ENCODE results near the gene CTNS.

Gene CTNS

DNA sequence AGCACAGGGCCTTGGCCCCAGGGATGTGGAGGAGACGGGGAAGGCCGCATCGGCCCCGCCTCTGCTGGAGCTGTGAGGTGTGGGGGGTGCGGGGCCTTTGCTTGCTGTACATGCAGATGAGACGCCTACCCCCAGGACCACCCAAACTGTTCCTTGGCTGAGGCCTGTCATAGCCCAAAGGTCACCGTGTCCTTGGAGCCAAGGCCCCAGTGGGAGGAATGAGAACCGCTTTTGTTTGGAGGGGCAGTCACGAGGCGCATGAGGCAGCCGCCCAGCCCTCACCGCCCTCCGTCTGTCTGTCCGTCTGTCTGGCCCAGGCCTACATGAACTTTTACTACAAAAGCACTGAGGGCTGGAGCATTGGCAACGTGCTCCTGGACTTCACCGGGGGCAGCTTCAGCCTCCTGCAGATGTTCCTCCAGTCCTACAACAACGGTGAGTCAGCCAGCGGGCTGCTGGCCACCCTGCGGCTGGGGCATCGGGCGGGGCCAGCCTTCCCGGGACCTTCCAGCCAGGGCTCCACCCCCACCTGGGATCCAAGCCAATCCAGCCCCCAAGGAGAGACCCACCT, 23.1 kb downstream of the CTNS start:
- no peak for DNase-seq (ENCODE audit: low read depth)

DNA sequence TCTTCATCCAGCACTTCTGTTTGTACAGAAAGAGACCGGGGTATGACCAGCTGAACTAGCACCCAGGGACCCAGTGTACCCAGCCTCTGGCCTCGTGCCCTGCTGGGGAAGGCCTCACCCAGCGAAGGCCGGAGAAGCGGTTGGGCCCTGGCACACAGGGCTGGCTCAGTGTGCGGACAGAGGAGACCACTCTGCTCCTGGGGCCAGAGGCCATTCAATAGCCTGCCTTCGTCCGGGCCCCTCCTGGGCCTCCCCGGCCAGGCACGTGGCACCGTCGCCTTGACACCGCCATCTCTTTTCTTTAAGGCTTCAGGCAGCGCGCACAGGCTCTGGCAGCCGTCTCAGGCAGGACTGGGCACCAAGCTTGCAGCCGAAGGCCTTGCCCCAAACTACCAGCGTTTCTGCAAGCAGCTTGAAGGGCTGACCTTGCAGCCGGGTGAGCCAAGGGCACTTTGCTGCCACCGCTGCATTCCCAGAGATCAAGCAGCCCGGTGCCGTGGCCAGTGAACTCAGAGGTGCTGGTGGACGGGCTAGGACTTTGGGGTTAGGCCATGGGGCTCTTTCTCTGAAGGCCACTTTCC, 23.8 kb downstream of the CTNS start:
- no peak for DNase-seq (ENCODE audit: low read depth)

DNA sequence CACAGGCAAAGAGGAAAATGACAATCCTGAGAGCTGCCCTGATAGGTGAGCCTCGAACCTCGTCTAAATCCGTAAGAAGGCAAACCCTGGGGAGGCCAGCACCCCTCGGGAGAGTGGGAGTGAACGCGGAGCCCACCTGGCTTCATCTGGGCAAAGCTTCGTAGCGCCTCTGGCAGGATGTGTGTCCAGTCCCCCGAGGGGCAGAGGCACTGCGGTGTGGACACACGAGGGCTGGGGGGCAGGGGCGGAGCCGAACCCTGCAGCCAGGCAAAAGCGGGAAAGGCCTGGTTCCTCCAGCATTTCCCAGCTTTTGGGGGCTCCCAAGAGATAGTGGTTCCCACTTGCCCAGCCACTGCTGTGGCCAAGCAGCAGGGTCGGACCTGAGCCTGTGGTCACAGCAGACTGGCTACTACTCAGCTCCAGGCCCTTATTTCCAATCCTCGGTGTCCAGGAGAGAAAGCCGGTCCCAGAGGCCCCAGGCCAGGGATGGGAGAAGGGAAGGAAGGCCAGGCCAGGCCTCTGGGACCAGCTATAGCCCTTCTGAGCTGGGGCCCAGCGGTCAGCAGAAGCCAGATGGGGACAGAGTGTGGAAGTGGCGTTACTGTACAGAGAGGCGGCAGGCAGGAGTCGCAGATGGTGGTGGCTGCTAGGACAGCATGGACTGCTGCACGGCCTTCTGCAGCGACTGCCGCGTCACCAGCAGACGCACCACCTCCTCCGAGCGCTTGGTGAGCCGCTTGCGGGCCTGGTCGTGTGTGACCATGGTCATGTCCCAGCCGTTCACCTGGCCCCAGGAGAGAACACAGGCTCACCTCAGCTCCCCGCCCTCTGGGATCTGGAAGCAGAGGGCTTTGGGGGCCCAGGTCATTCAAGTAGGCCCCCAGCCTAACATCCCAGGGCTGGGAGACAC, 26.8 kb downstream of the CTNS start:
- DNase-seq (ENCODE audit: low read depth), result no peak

DNA sequence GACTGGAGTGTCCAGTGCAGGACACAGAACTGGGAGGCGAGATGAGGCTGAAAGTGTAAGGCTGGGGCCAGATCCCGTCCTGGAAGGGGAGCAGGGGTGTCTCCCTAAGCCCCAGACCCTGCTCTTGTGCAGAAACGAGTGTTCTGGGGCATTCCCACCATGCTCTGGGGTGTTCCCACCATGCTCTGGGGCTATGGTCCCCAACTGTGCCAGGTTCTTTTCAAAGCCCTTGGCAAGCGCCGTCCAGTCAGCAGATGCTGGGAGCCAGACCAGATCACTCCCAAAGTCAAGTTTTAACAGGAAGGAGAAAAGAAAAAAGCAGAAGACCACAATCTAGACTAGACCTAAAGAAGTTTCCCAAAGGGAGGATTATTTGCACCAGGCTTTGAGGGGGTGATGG, 29.3 kb downstream of the CTNS start:
- no peak for DNase-seq (ENCODE audit: low read depth)

DNA sequence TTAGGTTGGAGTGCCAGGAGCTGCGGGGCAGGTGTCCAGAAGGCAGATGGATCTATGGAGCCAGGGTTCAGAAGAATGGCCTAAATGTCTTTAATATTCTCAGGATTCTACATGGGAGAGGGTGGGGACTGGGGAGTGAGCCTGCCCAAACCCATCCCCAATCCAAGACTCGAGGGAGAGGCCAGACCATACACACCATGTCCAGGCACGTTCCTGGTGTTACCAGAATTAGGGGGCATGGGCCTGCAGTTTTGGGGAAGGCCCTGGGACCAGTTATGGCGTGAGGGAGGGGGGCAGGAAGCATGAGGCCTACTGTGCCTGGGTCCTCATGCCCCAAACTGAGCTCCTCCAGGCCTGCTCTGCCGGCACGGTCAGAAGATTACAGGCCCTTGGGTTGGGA, 30.0 kb downstream of the CTNS start:
- DNase-seq (ENCODE audit: low read depth), result no peak

GRCh38 chr17:3667366-3668278, 31.1 kb downstream of the CTNS start:
- DNase-seq (ENCODE audit: low read depth), result no peak

- peak; percentile 79 for DNase-seq (ENCODE audit: low read depth)
Measured at GRCh38 chr17:3668279-3669084, 31.9 kb downstream of the CTNS start, which contains the start of the genes EMC6 and TAX1BP3. Gene EMC6 (plus strand): TSS chr17:3668812. CDS start chr17:3669147, 335 bp downstream. Gene TAX1BP3 (minus strand): TSS chr17:3668578. CDS start chr17:3668526, 52 bp downstream.

GRCh38 chr17:3669085-3669347, 32.5 kb downstream of the CTNS start:
- DNase-seq (ENCODE audit: low read depth), result no peak

- no peak for DNase-seq (ENCODE audit: low read depth)
Measured at GRCh38 chr17:3669548-3669947, 33.0 kb downstream of the CTNS start.

DNA sequence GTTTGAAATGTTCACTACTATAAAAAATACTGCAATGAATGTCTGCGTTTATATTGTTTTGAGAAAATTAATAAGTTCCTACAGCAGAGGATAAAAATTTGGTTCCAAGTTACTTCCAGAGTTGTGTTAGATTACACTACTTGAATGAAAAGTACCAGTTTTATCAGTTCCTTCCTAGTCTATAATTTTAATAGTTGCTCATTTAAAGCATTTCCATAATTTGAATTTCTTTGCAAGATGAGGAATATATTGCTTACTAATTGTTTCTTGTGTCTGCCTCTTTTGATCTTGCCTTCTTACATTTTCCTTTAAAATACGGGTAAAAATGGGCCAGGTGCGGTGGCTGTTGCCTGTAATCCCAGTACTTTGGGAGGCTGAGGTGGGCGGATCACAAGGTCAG, 36.0 kb downstream of the CTNS start:
- no peak for DNase-seq (ENCODE audit: low read depth)

GRCh38 chr17:3675886-3676285, 39.3 kb downstream of the CTNS start:
- DNase-seq (ENCODE audit: low read depth), result no peak

GRCh38 chr17:3678095-3678820, 41.7 kb downstream of the CTNS start:
- no peak for DNase-seq (ENCODE audit: low read depth)

DNA sequence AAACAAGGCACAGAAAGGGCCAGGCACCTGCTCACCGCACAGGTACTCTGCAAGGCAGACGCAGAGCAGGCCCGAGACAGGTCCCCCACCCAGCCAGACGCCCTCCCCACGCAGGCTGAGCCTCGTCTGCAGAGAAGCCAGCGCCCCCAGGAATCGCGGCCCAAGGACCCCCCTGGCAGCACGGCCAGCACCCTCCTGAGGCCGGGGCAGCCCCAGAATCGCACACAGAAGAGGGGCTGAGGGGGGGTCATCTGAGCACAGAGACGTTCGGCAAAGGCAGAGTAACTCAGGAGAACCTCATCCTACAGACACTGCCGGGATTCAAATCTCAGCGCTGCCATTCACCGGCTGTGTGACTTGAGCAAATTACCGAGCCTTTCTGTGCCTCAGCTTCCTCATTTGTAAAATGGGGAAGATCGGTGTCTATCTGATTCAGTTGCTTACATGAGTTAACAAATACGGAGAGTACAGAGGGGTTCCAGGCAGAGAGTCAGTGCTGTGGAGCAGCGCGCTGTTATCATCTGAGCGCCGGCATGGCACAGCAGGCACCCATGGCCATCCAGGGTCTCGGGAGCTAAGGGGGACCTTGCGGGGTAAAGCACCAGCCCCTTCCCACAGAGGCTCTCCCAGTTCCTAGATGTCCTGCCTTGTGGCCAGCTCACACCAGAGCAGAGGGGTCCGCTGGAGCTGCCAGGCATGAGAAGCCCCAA, 42.4 kb downstream of the CTNS start:
- DNase-seq (ENCODE audit: low read depth), result no peak

DNA sequence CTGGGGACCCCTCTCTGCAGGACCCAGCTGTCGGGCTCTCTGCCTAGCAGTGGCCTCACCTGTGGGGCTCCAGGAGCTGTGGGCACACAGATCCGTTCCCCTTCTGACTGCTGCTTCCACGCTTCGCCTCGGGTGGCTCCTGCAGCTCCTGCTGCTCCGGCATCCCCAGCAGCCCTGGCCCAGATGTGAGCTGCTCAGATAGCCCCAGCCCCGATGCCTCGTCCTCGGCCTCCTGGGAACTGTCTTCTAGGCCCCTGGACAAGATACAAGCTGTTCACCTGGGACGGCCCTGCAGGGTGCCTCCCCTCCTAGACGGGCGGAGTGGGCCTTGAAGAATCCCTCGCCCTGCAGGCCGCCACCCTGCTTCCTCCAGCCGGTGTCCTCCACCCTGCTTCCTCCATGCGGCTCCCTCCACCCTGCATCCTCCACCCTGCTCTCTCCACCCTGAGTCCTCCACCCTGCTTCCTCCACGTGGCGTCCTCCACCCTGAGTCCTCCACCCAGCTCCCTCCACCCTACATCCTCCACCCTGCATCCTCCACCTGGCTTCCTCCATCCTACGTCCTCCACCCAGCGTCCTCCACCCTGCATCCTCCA, 43.1 kb downstream of the CTNS start:
- DNase-seq (ENCODE audit: low read depth), result no peak

DNA sequence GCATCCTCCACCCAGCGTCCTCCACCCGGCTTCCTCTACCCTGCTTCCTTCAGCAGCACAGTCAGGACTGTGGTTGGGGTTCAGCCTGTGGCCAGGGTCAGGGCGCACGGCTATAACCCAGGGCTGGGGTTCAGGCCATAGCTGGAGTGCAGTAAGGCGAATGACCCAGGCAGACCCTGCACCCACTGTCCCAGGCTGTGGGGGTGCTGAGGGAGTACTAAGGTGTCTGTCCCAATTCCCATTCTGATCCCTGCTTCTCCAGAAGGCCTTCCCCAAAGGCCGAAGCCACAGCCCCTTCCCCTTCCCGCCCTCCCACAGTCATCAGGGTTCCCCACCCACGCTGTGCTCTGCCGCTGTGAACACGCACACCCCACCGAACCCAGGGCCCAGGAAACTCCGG, 44.5 kb downstream of the CTNS start:
- no peak for DNase-seq (ENCODE audit: low read depth)

DNA sequence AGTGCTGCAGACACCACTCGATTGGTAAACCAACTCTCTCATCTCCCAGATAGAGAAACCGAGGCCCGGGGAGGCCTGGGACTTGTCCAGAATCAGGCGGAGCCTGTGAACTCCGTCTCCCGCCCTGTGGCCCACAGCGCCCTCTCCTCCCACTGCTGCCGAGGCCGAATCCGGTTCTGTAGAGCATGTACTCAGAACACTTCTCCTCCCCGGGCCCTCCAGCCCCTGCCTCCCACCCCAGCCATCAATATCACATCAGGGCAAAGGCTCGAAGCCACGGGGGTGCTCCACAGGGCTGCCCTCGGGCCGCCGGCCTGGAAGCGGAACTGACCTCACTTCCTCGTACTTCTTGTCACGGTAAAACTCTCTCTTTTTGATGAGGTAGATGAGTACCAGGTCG, 45.0 kb downstream of the CTNS start:
- DNase-seq (ENCODE audit: low read depth), result no peak

- DNase-seq (ENCODE audit: low read depth), result no peak
Measured at GRCh38 chr17:3682033-3682432, 45.5 kb downstream of the CTNS start.

DNA sequence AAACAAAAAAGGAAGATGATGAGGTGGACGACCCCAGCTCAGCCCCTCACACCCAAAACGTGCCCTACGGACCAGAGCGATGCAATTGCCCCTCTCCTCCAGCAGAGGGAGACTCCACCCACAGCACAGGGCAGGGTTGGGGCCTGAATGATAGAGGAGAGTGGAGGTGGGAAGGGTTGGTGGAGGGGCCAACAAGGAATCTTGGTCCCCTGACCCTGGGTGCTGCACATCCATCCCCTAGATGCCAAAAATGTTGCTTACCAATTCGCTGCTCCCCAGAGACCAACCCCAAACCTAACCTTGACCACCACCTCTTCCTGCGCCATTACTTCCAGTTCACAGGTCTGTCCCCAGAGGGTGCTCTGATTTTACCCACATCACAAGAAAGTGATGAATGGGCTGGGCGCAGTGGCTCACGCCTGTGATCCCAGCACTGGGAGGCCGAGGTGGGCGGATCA, 46.5 kb downstream of the CTNS start:
- no peak for DNase-seq (ENCODE audit: low read depth)

DNA sequence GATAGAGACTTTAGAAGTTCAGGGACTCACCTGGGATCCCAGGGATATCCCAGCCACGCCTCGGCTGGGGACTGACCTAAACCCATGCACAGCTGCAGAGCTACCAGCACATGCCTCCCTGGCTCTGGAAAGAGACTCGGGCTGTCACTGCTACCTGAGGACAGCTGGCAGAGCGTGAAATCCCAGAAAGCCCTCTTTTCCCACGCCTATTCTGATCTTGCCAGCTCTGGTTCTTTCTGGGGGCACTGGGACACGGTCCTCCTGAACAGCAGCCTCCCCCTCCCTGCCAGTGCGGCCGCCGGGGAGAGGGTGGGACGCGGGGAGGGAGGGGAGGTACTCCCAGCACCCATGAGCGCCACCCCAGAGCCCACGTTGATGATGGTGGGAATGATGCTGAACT, 48.6 kb downstream of the CTNS start:
- DNase-seq (ENCODE audit: low read depth), result no peak

Data from CMK (cell line).